Measurements from ENCODE around the gene GHITM.

Gene GHITM

GRCh38 chr10:84152769-84153168 is 13.5 kb downstream of the GHITM start:
- TF ChIP-seq CTCF (IDR thresholded peaks at IDR 0.05; ENCODE audit: borderline replicate concordance, insufficient read depth, low read depth, low read length), result no peak

GRCh38 chr10:84155521-84155920 is 16.2 kb downstream of the GHITM start:
- no peak for TF ChIP-seq CTCF (IDR thresholded peaks at IDR 0.05; ENCODE audit: borderline replicate concordance, insufficient read depth, low read depth, low read length)
- H3K4me3 ChIP-seq (ENCODE audit: low read depth, low read length), result no peak overlapping the region

More at GRCh38 chr10:84152769-84153168, 13.5 kb downstream of the GHITM start:
- no peak overlapping the region for H3K4me3 ChIP-seq (ENCODE audit: low read depth, low read length)

GRCh38 chr10:84156009-84156408 is 16.7 kb downstream of the GHITM start:
- no peak overlapping the region for H3K4me3 ChIP-seq (ENCODE audit: low read depth, low read length)
- no peak for TF ChIP-seq CTCF (IDR thresholded peaks at IDR 0.05; ENCODE audit: borderline replicate concordance, insufficient read depth, low read depth, low read length)

DNA sequence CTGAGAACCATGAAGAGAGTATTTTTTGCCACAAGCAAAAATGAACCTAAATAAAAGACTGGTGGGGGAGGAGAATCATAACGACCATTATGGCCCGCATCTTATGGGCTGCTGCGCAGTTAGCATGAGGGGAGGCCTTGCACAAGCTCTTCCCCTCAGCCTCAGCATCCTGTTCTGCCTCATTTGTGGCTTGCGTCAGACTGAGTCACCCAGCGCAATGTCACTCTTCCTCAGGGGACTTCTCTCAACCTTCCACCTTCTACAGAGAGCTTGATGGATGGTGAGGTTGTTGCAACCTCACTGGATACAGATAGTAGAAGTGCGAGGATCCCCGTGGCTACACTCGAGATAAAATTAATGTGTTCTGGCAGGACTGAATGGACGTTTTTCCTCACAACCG is 17.5 kb downstream of the GHITM start:
- no peak for TF ChIP-seq CTCF (IDR thresholded peaks at IDR 0.05; ENCODE audit: borderline replicate concordance, insufficient read depth, low read depth, low read length)
- H3K4me3 ChIP-seq (ENCODE audit: low read depth, low read length), result no peak overlapping the region

DNA sequence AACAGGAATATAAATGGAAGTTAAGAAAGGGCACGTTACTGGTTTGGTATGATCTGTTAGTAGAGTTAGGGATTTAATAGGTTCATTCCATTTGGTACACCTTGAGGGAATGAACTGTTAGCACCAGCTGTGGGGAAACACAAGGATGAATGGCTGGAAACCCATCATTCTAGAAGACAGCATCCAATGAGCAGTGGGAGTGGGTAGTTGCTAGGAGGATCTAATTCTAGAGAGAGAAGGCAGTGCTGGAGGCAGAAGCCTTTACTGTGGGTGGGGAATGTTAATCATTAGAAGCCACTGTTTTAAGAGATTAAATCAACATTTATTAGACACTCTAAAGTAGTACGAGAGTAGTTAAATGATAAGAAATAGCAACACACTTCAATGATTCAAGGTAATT is 18.8 kb downstream of the GHITM start:
- H3K4me3 ChIP-seq (ENCODE audit: low read depth, low read length), result no peak overlapping the region
- no peak for TF ChIP-seq CTCF (IDR thresholded peaks at IDR 0.05; ENCODE audit: borderline replicate concordance, insufficient read depth, low read depth, low read length)

- H3K4me3 ChIP-seq (ENCODE audit: low read depth, low read length), result no peak overlapping the region
- TF ChIP-seq CTCF (IDR thresholded peaks at IDR 0.05; ENCODE audit: borderline replicate concordance, insufficient read depth, low read depth, low read length), result no peak
These were observed 19.2 kb downstream of the GHITM start for GRCh38 chr10:84158550-84158949.

DNA sequence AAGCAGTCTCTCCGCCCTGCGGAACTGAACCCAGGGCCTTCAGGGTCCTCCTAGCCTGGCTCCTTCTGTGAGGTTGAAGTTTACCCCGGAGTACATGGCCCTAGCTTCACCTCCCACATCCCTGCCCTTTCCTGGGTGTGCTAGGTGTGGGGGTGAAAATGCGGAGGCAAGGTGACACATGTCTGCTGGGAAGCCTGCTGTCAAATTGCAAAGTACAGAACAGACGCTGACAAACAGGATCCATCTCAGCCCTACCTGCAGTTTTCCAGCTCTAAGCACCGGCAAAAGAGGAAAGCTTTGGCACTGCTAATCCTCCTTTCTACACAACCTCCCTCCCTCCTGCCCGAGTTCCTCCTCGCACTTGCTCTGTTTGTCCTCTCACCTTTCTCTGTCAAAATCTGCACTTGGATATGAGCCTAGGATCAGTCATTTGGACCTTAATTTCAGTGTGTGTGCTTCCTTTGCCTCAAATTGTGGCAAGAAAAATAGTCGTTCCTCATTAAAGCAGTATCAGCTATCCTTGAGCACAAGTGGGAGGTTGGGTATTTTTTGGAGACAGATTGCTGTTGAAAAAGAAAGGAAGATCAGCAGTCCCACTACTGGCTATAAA is 19.9 kb downstream of the GHITM start:
- H3K4me3 ChIP-seq (ENCODE audit: low read depth, low read length), result no peak overlapping the region
- TF ChIP-seq CTCF (IDR thresholded peaks at IDR 0.05; ENCODE audit: borderline replicate concordance, insufficient read depth, low read depth, low read length), result no peak
